Activated naive CD4-positive, alpha-beta T cell treated with anti-CD3 and anti-CD28 coated beads, Interleukin-2, amount 50 U/mL, for 72 hours (primary cell): ENCODE data around the gene ZFP92. TPM values are rescaled to one million over a fixed set of nuclear protein-coding genes. Genes with fewer than 3 reads are reported as not detected.

Experiments used
- ATAC-seq, 2 donors: fragments of 150-1000 bp; cut with Tn5 transposase; 2 replicates each; pipeline ENCODE4 v1.10.0; 2021; ENCODE audit warnings: mild to moderate bottlenecking in 2 of 2, moderate library complexity in 2 of 2
- DNase-seq, 2 donors: peaks; one replicate each; pipeline ENCODE4 v3.0.0; 2021 to 2022; ENCODE audit warnings: low spot score in 2 of 2
- H3K27ac Mint-ChIP-seq, 2 donors: one replicate each; pipeline ENCODE4 v1.8.0; 2022; ENCODE audit warnings: mild to moderate bottlenecking in 2 of 2, mixed read lengths in 2 of 2
- H3K36me3 Mint-ChIP-seq, 2 donors: one replicate each; pipeline ENCODE4 v1.8.0; 2022; ENCODE audit warnings: mixed read lengths in 2 of 2
- H3K9me3 Mint-ChIP-seq, 2 donors: one replicate each; pipeline ENCODE4 v1.8.0; 2022; ENCODE audit warnings: mixed read lengths in 2 of 2
- total RNA-seq, 2 donors: library from RNA; stranded (reverse); gene quantifications; one replicate each; pipeline ENCODE4 v1.2.3, GENCODE V29; 2022

The ZFP92 gene
- total RNA-seq, 2 donors from 2014 or later = 0.89 to 2.0 TPM

- H3K36me3 Mint-ChIP-seq = no peaks in the 10 kb centered on the region
These were observed 2.5 kb downstream of the ZFP92 start for GRCh38 chrX:153413731-153414130.

GRCh38 chrX:153414856-153415510 is 3.7 kb downstream of the ZFP92 start:
- Mint-ChIP-seq H3K9me3 (no peaks in the 10 kb centered on the region), H3K27ac (no peak overlapping the region), H3K36me3 (no peaks in the 10 kb centered on the region)
- DNase-seq = peak in 1 of 2 donors; percentile 4
- no peak for ATAC-seq

More at GRCh38 chrX:153413731-153414130, 2.5 kb downstream of the ZFP92 start:
- ATAC-seq (no peak), DNase-seq (peak in 1 of 2 donors; percentile 34)
- Mint-ChIP-seq H3K9me3 (no peaks in the 10 kb centered on the region), H3K27ac (no peak overlapping the region)

- Mint-ChIP-seq H3K27ac (no peak overlapping the region), H3K9me3 (no peaks in the 10 kb centered on the region), H3K36me3 (no peaks in the 10 kb centered on the region)
- ATAC-seq = no peak
- no peak for DNase-seq
These were observed 5.6 kb downstream of the ZFP92 start for GRCh38 chrX:153416781-153417450.

GRCh38 chrX:153417637-153418036 is 6.4 kb downstream of the ZFP92 start:
- H3K9me3 Mint-ChIP-seq = no peaks in the 10 kb centered on the region
- no peaks in the 10 kb centered on the region for H3K36me3 Mint-ChIP-seq
- ATAC-seq (no peak), DNase-seq (no peak)
- H3K27ac Mint-ChIP-seq = no peak overlapping the region

- no peak overlapping the region for H3K27ac Mint-ChIP-seq
- no peaks in the 10 kb centered on the region for H3K9me3 Mint-ChIP-seq
- no peak for ATAC-seq
- H3K36me3 Mint-ChIP-seq = no peaks in the 10 kb centered on the region
- no peak for DNase-seq
These were observed 9.8 kb downstream of the ZFP92 start for GRCh38 chrX:153420851-153421599.

- no peaks in the 10 kb centered on the region for H3K36me3 Mint-ChIP-seq
- H3K27ac Mint-ChIP-seq = no peak overlapping the region
- no peak for ATAC-seq
- no peaks in the 10 kb centered on the region for H3K9me3 Mint-ChIP-seq
- no peak for DNase-seq
These were observed 10.6 kb downstream of the ZFP92 start for GRCh38 chrX:153421856-153422255.

GRCh38 chrX:153423652-153424051 is 12.4 kb downstream of the ZFP92 start:
- no peaks in the 10 kb centered on the region for H3K9me3 Mint-ChIP-seq
- H3K27ac Mint-ChIP-seq = no peak overlapping the region
- H3K36me3 Mint-ChIP-seq = no peaks in the 10 kb centered on the region
- ATAC-seq = no peak
- no peak for DNase-seq

- no peak for DNase-seq
- H3K27ac Mint-ChIP-seq = no peak overlapping the region
- no peak for ATAC-seq
- H3K9me3 Mint-ChIP-seq = no peaks in the 10 kb centered on the region
- no peaks in the 10 kb centered on the region for H3K36me3 Mint-ChIP-seq
These were observed 14.9 kb downstream of the ZFP92 start for GRCh38 chrX:153426204-153426603.

GRCh38 chrX:153430796-153431195 is 19.5 kb downstream of the ZFP92 start:
- no peaks in the 10 kb centered on the region for H3K9me3 Mint-ChIP-seq
- no peaks in the 10 kb centered on the region for H3K36me3 Mint-ChIP-seq
- ATAC-seq (no peak), DNase-seq (no peak)
- no peak overlapping the region for H3K27ac Mint-ChIP-seq

- Mint-ChIP-seq H3K9me3 (no peaks in the 10 kb centered on the region), H3K36me3 (no peaks in the 10 kb centered on the region), H3K27ac (no peak overlapping the region)
- ATAC-seq (no peak), DNase-seq (no peak)
These were observed 21.9 kb downstream of the ZFP92 start for GRCh38 chrX:153433161-153433680.

- Mint-ChIP-seq H3K27ac (no peak overlapping the region), H3K9me3 (no peaks in the 10 kb centered on the region), H3K36me3 (no peaks in the 10 kb centered on the region)
- ATAC-seq (no peak), DNase-seq (no peak)
These were observed 22.6 kb downstream of the ZFP92 start for GRCh38 chrX:153433781-153434285.

GRCh38 chrX:153434801-153435200 is 23.5 kb downstream of the ZFP92 start:
- Mint-ChIP-seq H3K9me3 (no peaks in the 10 kb centered on the region), H3K36me3 (no peaks in the 10 kb centered on the region), H3K27ac (no peak overlapping the region)
- ATAC-seq (no peak), DNase-seq (no peak)

- Mint-ChIP-seq H3K36me3 (no peaks in the 10 kb centered on the region), H3K9me3 (no peaks in the 10 kb centered on the region), H3K27ac (no peak overlapping the region)
- ATAC-seq (no peak), DNase-seq (no peak)
These were observed 24.6 kb downstream of the ZFP92 start for GRCh38 chrX:153435845-153436244.

- H3K9me3 Mint-ChIP-seq = no peaks in the 10 kb centered on the region
- ATAC-seq (no peak), DNase-seq (no peak)
- no peaks in the 10 kb centered on the region for H3K36me3 Mint-ChIP-seq
- no peak overlapping the region for H3K27ac Mint-ChIP-seq
These were observed 27.3 kb downstream of the ZFP92 start for GRCh38 chrX:153438532-153438931.

- DNase-seq (no peak), ATAC-seq (no peak)
- H3K27ac Mint-ChIP-seq = no peak overlapping the region
- no peaks in the 10 kb centered on the region for H3K36me3 Mint-ChIP-seq
- no peaks in the 10 kb centered on the region for H3K9me3 Mint-ChIP-seq
These were observed 28.7 kb downstream of the ZFP92 start for GRCh38 chrX:153439977-153440376.

GRCh38 chrX:153440556-153441135 is 29.4 kb downstream of the ZFP92 start:
- no peak overlapping the region for H3K27ac Mint-ChIP-seq
- no peak for DNase-seq
- no peaks in the 10 kb centered on the region for H3K36me3 Mint-ChIP-seq
- no peaks in the 10 kb centered on the region for H3K9me3 Mint-ChIP-seq
- ATAC-seq = no peak

- Mint-ChIP-seq H3K9me3 (no peaks in the 10 kb centered on the region), H3K36me3 (no peaks in the 10 kb centered on the region), H3K27ac (no peak overlapping the region)
- DNase-seq (no peak), ATAC-seq (no peak)
These were observed 30.0 kb downstream of the ZFP92 start for GRCh38 chrX:153441296-153441695.
